GM21381 (cell line): ENCODE data around the gene CDKN2AIPNL.
"Not testable (repeated sequence)": the region's sequence is repeated elsewhere in the genome, so short reads cannot be mapped to it uniquely, and the experiment has no call there.

Experiments
- ATAC-seq: cut with Tn5 transposase; IDR thresholded peaks from one replicate; pipeline ENCODE4 v1.9.1; 2021; ENCODE audit warnings: mild to moderate bottlenecking, moderate library complexity; ENCODE audit not compliant: unreplicated experiment

CDKN2AIPNL gene

DNA sequence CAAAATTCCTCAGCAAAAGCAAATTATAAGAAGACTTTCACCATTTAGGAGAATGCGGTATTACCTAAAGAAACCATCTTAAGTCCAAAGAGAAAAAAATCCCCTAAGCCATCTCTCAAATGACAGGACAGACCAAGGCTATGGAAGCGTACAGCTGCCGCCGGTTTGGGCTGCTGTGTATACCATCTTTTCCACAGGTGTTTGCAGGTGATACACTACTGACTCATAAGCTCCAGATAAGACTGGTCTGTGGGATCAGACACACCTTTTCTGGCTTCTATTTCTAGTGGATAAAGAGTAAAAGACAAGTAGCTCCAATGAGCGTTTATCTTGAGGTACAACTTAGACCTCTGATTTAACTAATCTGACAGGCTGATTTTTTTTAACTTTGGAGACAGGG lies 7.7 kb downstream of the CDKN2AIPNL start:
- ATAC-seq: no peak

DNA sequence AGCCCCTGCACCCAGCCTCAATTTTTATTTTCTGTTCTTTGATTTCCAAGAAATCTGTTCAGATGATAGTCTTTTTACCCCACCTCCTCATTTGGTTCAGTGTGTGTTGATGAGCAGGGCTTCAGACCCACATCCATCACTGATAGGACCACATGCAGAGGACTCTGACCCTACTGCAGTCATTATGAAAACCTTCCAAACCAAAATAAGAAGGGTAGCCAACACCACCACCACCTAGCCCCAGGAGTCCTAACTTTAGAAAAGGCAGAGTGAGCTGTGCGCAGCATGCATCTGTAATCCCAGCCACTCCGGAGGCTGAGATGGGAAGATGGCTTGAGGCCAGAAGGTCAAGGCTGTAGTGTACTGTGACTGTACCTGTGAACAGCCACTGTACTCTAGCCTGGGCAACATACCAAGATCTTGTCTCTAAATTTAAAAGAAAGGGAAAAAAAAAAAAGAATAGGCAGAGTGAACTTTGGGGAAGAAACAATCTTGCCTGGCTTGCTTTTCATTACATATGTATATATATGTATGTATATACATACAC lies 13.0 kb downstream of the CDKN2AIPNL start:
- no peak for ATAC-seq

DNA sequence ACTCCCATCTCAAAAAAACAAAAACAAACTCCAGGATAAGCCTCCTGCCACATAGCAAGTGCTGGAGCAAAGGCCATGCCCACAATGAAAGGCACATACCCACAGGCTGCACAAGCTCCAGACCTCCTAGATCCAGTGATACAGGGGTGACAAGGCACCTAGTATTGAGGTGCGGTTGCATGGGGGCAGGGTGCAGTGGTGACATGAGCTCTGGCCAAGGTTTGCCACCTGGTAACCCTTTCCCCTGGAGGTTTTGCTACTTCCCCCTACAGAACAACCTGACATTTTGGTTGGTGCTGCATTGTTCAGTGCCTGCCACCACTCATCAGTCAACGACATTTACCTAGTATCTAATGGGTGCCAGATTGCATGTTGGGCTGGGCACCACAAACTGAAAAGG lies 14.5 kb downstream of the CDKN2AIPNL start:
- no peak for ATAC-seq

DNA sequence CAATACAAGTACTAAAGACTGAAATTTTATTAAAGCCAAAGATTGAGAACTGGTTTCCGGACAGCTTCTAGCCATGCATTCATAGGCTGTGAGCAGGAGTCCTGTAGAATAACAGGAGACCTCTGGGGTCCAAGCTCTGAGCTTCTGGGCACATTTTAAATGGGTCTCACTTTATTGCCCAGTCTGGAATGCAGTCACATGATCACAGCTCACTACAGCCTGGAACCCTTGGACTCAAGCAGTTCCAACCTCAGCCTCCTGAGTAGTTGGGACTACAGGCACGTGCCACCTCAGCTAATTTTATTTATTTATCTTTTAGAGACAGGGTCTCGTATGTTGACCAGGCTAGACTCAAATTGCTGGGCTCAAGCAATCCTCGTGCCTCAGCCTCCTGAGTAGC lies 15.4 kb downstream of the CDKN2AIPNL start:
- no peak for ATAC-seq

DNA sequence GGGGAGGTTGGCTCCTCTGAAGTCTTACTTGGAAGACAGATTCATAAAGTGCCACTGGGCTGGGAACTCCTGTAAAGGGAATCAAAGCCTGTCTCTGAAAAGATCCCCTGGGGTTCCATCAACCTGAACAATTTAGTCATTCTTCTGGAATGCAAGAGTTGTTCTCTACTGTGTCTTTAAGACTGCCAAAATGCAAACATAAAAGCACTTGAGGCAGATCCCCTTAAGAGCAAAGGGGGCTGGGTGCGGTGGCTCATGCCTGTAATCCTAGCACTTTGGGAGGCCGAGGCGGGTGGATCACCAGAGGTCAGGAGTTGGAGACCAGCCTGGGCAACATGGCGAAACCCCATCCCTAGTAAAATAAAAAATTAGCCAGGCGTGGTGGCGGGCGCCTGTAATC lies 16.7 kb downstream of the CDKN2AIPNL start:
- no peak for ATAC-seq

DNA sequence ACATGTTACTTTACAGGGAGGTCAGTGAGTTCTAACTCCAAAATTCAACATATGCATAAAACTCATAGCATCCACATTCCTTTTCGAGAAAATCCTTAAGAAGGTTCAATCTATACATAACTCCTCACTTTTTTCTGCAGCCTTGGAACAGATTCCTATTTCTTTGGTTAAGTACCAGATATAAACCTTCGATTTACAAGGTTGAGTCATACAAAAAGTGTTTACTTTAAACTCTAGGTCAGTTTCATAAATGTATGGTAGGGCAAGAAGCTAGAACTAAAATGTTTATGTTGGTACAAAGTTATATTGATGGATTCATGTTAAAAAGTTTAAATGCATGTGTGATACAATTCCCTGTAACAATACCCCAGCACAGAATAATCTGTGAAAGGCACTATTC lies 19.4 kb downstream of the CDKN2AIPNL start:
- no peak for ATAC-seq

DNA sequence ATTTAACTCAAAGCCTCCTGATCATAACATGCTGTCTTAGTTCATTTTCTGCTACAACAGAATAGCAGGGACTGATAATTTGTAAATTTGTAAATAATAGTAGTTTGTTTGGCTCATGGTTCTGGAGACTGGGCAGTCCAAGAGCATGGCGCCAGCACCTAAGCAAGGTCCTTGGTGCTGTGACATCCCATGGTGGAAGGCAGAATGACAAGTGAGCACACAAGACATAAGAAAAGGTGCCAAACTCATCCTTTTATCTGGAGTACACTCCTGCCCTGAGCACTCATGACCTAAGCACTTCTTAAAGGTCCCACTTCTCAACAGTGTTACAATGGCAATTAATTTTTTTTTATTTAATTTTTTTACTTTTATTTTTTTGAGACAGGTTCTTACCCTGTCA lies 24.2 kb downstream of the CDKN2AIPNL start:
- no peak for ATAC-seq

DNA sequence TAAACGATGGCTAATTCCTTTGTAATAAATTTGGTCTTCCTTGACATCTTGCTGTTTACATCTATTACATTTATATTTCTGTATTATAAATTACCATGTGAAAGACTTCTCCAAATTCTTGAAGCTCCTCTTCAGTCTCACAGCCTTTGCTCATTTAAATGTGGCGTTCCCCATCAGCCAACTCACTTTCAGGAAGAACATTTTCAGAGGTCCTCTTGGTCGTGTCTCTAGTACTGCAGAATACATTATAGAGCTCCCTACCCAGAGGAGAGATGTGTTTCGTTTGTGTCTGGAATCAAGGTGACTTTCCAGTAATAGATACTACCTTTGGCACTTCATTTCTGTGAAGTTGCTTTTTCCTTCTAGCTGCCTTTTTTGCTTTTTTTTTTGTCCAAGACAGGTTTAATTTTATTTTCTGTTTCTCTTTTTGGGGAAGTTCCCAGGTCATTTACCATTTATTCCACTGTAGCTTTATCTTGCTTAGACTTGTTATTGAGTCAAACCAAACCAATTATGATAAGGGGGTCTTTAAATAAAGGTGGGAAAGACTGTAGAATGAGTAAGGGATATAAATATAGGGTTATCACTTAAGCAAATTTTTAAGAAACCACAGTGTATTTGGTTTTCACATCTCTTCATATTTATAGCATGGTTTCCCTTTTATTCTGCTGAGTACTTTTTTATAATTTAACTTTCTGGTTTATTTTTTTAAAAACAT lies 27.5 kb downstream of the CDKN2AIPNL start:
- ATAC-seq: no peak

DNA sequence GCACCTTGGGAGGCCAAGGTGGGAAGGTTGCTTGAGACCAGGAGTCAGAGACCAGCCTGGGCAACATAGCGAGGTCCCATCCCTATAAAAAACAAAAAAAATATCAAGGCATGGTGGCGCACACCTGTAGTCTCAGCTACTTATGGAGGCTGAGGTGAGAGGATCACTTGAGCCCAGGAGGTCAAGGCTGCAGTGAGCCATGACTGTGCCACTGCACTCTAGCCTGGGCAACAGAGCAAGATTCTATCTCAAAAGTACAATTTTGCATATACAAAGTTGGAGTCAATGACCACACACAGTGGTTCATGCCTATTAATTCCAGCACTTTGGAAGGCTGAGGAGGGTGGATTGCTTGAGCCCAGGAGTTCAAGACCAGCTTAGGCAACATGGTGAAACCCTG lies 29.5 kb downstream of the CDKN2AIPNL start:
- not testable (repeated sequence) for ATAC-seq

DNA sequence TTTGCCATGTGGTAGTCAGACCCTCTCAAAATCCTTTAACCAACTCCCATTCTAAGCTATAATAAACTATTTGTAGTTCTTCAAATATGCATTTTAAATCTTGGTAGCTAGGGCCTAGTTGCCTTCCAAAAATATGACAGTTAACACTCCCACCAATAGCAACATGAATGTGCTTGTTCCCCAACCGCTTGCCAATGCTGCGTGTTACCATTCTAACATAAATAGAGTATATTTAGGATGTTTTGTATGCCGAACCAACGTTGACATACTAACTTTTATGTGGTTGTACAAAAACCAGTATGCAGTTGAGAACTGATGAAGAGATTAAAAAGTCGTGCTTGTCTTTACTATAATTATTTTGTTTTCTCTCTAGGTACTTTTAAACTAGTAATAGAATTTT lies 31.3 kb downstream of the CDKN2AIPNL start:
- no peak for ATAC-seq

DNA sequence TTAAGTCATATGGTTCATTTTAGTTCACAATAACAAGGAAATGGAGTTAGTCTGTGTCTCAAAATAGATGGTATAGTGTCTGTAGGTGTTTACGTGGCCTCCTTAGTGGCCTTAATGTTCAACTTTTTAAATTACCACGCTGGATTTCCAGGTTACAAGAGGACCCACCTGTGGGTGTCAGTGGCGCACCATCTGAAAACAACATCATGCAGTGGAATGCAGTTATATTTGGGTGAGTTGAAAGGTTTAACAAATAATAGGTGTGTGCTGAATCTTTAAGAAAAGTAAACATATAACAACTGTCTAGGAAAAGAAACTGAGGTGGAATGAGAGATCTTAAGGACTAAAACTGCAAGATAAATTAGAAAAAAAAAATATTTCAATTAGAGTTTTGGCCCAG lies 37.4 kb downstream of the CDKN2AIPNL start:
- no peak for ATAC-seq

DNA sequence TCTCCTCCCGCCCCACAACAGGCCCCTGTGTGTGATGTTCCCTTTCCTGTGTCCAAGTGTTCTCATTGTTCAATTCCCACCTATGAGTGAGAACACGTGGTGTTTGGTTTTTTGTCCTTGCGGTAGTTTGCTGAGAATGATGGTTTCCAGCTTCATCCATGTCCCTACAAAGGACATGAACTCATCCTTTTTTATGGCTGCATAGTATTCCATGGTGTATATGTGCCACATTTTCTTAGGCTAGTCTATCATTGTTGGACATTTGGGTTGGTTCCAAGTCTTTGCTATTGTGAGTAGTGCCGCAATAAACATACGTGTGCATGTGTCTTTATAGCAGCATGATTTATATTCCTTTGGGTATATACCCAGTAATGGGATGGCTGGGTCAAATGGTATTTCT lies 38.0 kb downstream of the CDKN2AIPNL start:
- not testable (repeated sequence) for ATAC-seq

DNA sequence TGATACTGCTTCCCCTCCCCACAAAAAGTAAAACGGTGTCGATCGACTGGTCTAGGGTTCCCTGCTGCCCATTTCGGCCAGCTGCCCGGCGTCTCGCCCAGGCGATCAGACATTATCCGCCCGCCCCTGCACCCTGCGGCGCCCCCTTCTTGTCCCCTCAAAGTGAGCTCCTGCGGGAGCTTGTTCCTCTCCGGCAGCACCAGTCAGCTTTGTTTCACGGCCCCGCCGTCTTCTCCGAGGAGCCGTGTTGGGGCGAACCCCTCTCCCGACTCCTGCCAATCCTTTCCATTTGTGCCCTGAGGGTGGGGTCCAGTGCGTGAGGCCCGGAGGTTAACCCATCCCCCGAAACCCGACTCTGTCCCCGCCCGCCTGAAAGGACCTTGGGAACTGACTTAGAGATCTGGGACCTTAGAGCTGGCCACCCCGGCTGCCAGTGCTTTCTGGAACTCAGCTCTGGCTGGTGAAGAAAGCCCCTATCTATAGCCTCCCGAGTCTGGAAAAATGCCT lies 39.8 kb downstream of the CDKN2AIPNL start:
- no peak for ATAC-seq

DNA sequence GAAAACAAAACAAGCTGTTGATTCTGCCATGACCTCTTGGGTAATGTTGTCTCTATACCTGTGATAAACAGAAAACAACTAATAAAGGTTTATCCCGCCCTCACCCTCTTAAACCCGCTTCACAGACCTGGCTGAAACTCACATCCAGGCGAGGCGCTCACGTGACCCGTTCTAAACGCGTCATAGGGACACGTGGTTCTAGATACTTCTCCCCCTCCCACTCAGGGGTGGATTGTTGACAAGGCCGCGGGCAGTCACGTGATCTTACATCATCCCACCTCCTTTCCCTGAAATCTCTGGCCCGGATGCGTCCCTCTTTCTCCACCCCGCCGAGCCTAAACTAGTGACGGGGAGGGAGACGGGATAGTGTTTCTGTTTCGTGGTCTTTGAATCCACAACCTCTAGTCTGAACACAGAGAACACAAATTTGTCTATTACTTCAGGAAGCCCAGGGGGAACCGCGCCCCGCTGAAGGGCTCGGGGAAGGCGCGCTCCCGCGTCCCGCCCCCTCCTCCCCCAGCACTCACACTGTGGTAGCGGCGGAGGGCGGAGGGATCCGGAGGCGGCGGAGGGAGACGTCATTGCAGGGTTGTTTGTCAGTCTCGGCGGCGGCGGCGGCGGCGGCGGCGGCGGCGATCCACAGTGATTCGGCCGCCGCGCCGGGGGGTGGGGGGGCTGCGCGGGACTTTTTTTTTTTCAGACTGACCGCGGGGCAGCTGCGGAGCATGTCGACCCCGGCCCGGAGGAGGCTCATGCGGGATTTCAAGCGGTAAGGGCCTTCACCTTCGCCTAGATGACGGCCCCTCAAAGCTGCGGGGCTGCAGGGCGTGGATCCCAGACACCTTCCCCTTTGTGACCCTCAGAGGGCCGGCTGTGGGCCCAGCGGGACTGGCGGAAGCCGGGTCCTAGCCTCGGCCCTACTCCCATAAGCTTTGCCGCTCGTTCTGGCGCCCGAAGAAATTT lies 40.5 kb downstream of the CDKN2AIPNL start, which contains the start of gene UBE2B:
UBE2B (plus strand) TSS at position 699 of the 963 bp plus-strand sequence; CDS start at position 726, 27 bp downstream.
- peak; percentile 74 for ATAC-seq

DNA sequence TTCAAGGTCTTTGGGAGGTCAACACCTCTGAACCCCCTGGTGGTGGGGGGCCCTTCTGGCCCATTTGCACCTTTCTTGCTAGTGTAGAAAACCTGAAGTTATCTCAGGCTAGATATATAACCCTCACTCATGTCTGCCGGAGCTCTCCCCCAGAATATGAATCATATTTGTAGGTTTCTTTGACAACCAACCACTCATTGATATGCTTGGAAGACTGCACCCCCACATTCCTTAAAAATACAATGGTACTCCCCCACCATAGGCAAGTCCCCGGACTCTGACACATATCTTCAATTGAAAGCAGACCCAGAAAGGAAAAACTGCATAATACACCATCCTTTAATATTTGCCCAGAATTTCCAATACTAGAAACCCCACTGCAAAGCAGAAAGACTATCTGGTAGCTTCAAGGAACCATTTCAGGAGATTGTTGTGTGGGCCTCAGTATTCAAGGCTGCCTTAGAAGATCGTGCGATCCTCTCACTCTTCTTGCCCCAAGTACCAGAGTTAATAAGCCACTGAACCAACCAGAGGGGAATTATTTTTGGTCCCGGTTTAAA lies 41.3 kb downstream of the CDKN2AIPNL start:
- peak; percentile 7 for ATAC-seq

DNA sequence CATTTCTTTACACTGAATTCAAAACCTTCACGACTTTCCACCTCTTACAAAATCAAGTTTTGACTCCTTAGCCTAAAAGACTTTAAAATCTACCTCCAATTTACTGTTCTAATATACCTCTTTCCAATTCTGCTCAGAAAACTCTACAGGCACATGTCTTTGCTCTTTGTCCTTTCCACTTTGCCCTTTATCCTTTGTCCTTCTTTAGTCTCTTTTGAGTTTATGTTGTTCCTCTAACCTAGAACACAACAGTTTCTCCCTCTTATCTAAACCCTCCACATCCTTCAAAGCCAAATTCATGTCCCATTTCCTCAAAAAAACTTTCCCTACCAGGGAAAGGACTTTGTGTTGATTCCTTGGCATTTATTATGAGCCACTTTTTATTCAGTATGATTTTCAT lies 46.1 kb downstream of the CDKN2AIPNL start:
- ATAC-seq: no peak

DNA sequence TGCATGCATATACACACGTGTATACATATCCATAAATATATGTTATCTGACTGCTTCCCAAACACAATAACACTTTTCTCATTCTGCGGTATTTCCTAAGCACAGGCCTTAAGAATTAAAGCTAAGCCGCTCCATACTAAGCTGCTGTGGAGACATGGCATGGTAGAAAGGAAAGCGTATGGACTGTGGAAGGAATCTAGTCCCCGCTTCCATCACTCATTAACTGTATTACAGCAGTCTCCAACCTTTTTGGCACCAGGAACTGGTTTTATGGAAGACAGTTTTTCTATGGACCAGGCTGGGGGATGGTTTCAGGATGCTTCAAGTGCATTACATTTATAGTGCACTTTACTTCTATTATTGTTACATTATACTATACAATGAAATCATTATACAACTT lies 56.0 kb downstream of the CDKN2AIPNL start:
- no peak for ATAC-seq
